DMS53 (cell line): ENCODE data around the gene APOBEC3H.
A peak's percentile ranks its signal among the peaks of the same experiment; 100 is the strongest.

Source experiments
- DNase-seq: peaks from one replicate; lab custom pipeline; 2025; lab: John Stamatoyannopoulos, UW

The APOBEC3H gene

GRCh38 chr22:39135092-39135896, 38.2 kb downstream of the APOBEC3H start:
- peak; percentile 59 for DNase-seq

GRCh38 chr22:39136317-39136716, 39.3 kb downstream of the APOBEC3H start:
- no peak for DNase-seq

GRCh38 chr22:39138357-39138997, 41.4 kb downstream of the APOBEC3H start:
- DNase-seq: no peak

- no peak for DNase-seq
These were observed 42.9 kb downstream of the APOBEC3H start for GRCh38 chr22:39139933-39140332.

GRCh38 chr22:39142088-39142680, 45.1 kb downstream of the APOBEC3H start:
- no peak for DNase-seq

GRCh38 chr22:39144101-39144767, 47.2 kb downstream of the APOBEC3H start:
- peak; percentile 64 for DNase-seq

GRCh38 chr22:39146256-39147101, 49.4 kb downstream of the APOBEC3H start:
- no peak for DNase-seq

GRCh38 chr22:39147335-39148025, 50.4 kb downstream of the APOBEC3H start:
- no peak for DNase-seq

- no peak for DNase-seq
These were observed 51.1 kb downstream of the APOBEC3H start for GRCh38 chr22:39148026-39148726.

- no peak for DNase-seq
These were observed 51.9 kb downstream of the APOBEC3H start for GRCh38 chr22:39148727-39149535.

- DNase-seq: no peak
These were observed 53.1 kb downstream of the APOBEC3H start for GRCh38 chr22:39149915-39150847.

- peak; percentile 28 for DNase-seq
These were observed 53.8 kb downstream of the APOBEC3H start for GRCh38 chr22:39150848-39151215.

GRCh38 chr22:39151329-39151975, 54.4 kb downstream of the APOBEC3H start:
- DNase-seq: no peak

GRCh38 chr22:39152024-39152510, 55.0 kb downstream of the APOBEC3H start:
- DNase-seq: no peak

GRCh38 chr22:39152511-39153219, 55.6 kb downstream of the APOBEC3H start, which contains the start of gene CBX7:
Gene CBX7, minus strand, starts transcription at chr22:39152680. Its CDS starts 236 bp downstream, at chr22:39152444.
- DNase-seq: peak; percentile 96

- no peak for DNase-seq
These were observed 56.2 kb downstream of the APOBEC3H start for GRCh38 chr22:39153220-39153717.
